ENCODE results near the gene LYRM4.

GRCh38 chr6:5305968-5306626 is 45.3 kb upstream of the LYRM4 start:
- TF ChIP-seq CTCF (optimal IDR thresholded peaks at IDR 0.05 in 1 of 3, IDR thresholded peaks at IDR 0.05 in 1 of 3, conservative IDR thresholded peaks at IDR 0.05 in 1 of 3; ENCODE audit: extremely low read depth in 1 of 3, insufficient read depth in 2 of 3, low read length in 3 of 3): no peak
- no peak for TF ChIP-seq EZH2 (IDR thresholded peaks at IDR 0.05; ENCODE audit: low read length)
